ENCODE measurements around the gene PLS1.

DNA sequence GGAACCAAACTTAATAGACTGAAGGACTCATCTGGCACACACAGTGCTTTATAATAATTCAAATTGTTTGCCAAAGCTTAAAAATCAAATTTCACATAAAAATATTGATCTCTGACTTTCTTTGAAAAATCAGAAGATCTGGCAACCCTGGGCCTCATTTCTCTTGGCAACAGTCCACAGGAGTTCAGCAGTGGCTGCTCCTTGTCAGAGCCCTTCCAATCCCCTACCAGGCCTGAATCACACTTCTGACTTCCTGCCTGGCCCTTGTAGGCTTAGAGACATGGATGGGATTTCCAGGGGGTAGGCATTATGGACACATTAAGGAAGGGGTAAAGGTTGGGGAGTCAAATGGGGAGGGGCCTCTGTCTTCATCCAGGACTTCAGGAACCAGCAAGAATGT lies 55.5 kb downstream of the PLS1 start:
- TF ChIP-seq EGR1 (IDR thresholded peaks at IDR 0.05; ENCODE audit: low read depth) (no peak), ZNF274 (IDR thresholded peaks at IDR 0.05; ENCODE audit: low read depth, low read length) (no peak), SIN3A (IDR thresholded peaks at IDR 0.05; ENCODE audit: low read depth) (no peak), POLR2A (IDR thresholded peaks at IDR 0.05; ENCODE audit: borderline replicate concordance, extremely low read depth, insufficient read depth, insufficient read length) (no peak), RAD21 (IDR thresholded peaks at IDR 0.05; ENCODE audit: low read depth) (no peak), SP1 (IDR thresholded peaks at IDR 0.05; ENCODE audit: low read depth) (no peak), CEBPB (IDR thresholded peaks at IDR 0.05; ENCODE audit: low read depth) (no peak)
- TF ChIP-seq, protein P1, sequence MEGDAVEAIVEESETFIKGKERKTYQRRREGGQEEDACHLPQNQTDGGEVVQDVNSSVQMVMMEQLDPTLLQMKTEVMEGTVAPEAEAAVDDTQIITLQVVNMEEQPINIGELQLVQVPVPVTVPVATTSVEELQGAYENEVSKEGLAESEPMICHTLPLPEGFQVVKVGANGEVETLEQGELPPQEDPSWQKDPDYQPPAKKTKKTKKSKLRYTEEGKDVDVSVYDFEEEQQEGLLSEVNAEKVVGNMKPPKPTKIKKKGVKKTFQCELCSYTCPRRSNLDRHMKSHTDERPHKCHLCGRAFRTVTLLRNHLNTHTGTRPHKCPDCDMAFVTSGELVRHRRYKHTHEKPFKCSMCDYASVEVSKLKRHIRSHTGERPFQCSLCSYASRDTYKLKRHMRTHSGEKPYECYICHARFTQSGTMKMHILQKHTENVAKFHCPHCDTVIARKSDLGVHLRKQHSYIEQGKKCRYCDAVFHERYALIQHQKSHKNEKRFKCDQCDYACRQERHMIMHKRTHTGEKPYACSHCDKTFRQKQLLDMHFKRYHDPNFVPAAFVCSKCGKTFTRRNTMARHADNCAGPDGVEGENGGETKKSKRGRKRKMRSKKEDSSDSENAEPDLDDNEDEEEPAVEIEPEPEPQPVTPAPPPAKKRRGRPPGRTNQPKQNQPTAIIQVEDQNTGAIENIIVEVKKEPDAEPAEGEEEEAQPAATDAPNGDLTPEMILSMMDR (IDR thresholded peaks at IDR 0.05 in 2 of 3, conservative IDR thresholded peaks at IDR 0.05 in 1 of 3; ENCODE audit: borderline replicate concordance in 1 of 3, insufficient read depth in 1 of 3, low read depth in 2 of 3, low read length in 2 of 3): no peak
- TF ChIP-seq, protein P2, sequence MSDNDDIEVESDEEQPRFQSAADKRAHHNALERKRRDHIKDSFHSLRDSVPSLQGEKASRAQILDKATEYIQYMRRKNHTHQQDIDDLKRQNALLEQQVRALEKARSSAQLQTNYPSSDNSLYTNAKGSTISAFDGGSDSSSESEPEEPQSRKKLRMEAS (IDR thresholded peaks at IDR 0.05): no peak
- TF ChIP-seq, protein P3, sequence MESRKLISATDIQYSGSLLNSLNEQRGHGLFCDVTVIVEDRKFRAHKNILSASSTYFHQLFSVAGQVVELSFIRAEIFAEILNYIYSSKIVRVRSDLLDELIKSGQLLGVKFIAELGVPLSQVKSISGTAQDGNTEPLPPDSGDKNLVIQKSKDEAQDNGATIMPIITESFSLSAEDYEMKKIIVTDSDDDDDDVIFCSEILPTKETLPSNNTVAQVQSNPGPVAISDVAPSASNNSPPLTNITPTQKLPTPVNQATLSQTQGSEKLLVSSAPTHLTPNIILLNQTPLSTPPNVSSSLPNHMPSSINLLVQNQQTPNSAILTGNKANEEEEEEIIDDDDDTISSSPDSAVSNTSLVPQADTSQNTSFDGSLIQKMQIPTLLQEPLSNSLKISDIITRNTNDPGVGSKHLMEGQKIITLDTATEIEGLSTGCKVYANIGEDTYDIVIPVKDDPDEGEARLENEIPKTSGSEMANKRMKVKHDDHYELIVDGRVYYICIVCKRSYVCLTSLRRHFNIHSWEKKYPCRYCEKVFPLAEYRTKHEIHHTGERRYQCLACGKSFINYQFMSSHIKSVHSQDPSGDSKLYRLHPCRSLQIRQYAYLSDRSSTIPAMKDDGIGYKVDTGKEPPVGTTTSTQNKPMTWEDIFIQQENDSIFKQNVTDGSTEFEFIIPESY (IDR thresholded peaks at IDR 0.05; ENCODE audit: extremely low read depth, insufficient replicate concordance, low read length): no peak

Data from HCT116 (cell line).